HG03064 (cell line): ENCODE measurements around the gene DNAJB9.

Experiments
- ATAC-seq: cut with Tn5 transposase; IDR thresholded peaks from one replicate; pipeline ENCODE4 v1.9.1; 2021; ENCODE audit warnings: low read depth; ENCODE audit not compliant: unreplicated experiment

Gene DNAJB9

GRCh38 chr7:108565987-108566386, 3.7 kb upstream of the DNAJB9 start:
- no peak for ATAC-seq

GRCh38 chr7:108568801-108569380, 783 bp upstream of the DNAJB9 start:
- ATAC-seq = no peak

- peak; percentile 24 for ATAC-seq
Observed at GRCh38 chr7:108570146-108570755, 577 bp downstream of the DNAJB9 start.

- no peak for ATAC-seq
Observed at GRCh38 chr7:108572480-108572879, 2.8 kb downstream of the DNAJB9 start.

- no peak for ATAC-seq
Observed at GRCh38 chr7:108575156-108575555, 5.5 kb downstream of the DNAJB9 start.

GRCh38 chr7:108576116-108576515, 6.4 kb downstream of the DNAJB9 start:
- no peak for ATAC-seq

GRCh38 chr7:108578937-108579336, 9.3 kb downstream of the DNAJB9 start:
- no peak for ATAC-seq

GRCh38 chr7:108580298-108580697, 10.6 kb downstream of the DNAJB9 start:
- no peak for ATAC-seq

- ATAC-seq = no peak
Observed at GRCh38 chr7:108581655-108582491, 12.2 kb downstream of the DNAJB9 start.

- ATAC-seq = no peak
Observed at GRCh38 chr7:108584211-108584610, 14.5 kb downstream of the DNAJB9 start.

- no peak for ATAC-seq
Observed at GRCh38 chr7:108585843-108586242, 16.2 kb downstream of the DNAJB9 start.

- no peak for ATAC-seq
Observed at GRCh38 chr7:108586274-108586710, 16.6 kb downstream of the DNAJB9 start.

- ATAC-seq = no peak
Observed at GRCh38 chr7:108589199-108589598, 19.5 kb downstream of the DNAJB9 start.

- ATAC-seq = no peak
Observed at GRCh38 chr7:108589874-108590273, 20.2 kb downstream of the DNAJB9 start.

GRCh38 chr7:108590606-108591005, 20.9 kb downstream of the DNAJB9 start:
- ATAC-seq = no peak

GRCh38 chr7:108592646-108593201, 23.1 kb downstream of the DNAJB9 start:
- no peak for ATAC-seq

- no peak for ATAC-seq
Observed at GRCh38 chr7:108596560-108596959, 26.9 kb downstream of the DNAJB9 start.

GRCh38 chr7:108598153-108598552, 28.5 kb downstream of the DNAJB9 start:
- no peak for ATAC-seq

GRCh38 chr7:108598914-108599580, 29.4 kb downstream of the DNAJB9 start:
- no peak for ATAC-seq

- no peak for ATAC-seq
Observed at GRCh38 chr7:108600399-108600798, 30.7 kb downstream of the DNAJB9 start.
